ENCODE data around the gene SYN1.

The SYN1 gene

GRCh38 chrX:47634871-47635575 is 15.4 kb upstream of the SYN1 start:
- in situ Hi-C loops (cut with MboI; ENCODE audit: low sequenced_read_pairs), result no loop called here

GRCh38 chrX:47633689-47634590 is 14.3 kb upstream of the SYN1 start:
- in situ Hi-C loops (cut with MboI; ENCODE audit: low sequenced_read_pairs), result no loop called here

GRCh38 chrX:47632666-47633065 is 13.0 kb upstream of the SYN1 start:
- in situ Hi-C loops (cut with MboI; ENCODE audit: low sequenced_read_pairs), result no loop called here

GRCh38 chrX:47631676-47632075 is 12.0 kb upstream of the SYN1 start:
- in situ Hi-C loops (cut with MboI; ENCODE audit: low sequenced_read_pairs), result no loop called here

- in situ Hi-C loops (cut with MboI; ENCODE audit: low sequenced_read_pairs), result no loop called here
Measured at GRCh38 chrX:47629419-47630200, 10.0 kb upstream of the SYN1 start, which contains the start of gene CFP. TSS of gene CFP (minus strand) at chrX:47629930. CDS start at chrX:47629844, 86 bp downstream.

- in situ Hi-C loops (cut with MboI; ENCODE audit: low sequenced_read_pairs), result no loop called here
Measured at GRCh38 chrX:47628982-47629381, 9.3 kb upstream of the SYN1 start.

- in situ Hi-C loops (cut with MboI; ENCODE audit: low sequenced_read_pairs), result no loop called here
Measured at GRCh38 chrX:47625365-47625764, 5.7 kb upstream of the SYN1 start.

GRCh38 chrX:47623540-47624027 is 3.9 kb upstream of the SYN1 start:
- in situ Hi-C loops (cut with MboI; ENCODE audit: low sequenced_read_pairs), result no loop called here

GRCh38 chrX:47621851-47622250 is 2.2 kb upstream of the SYN1 start:
- in situ Hi-C loops (cut with MboI; ENCODE audit: low sequenced_read_pairs), result no loop called here

GRCh38 chrX:47620303-47620685 is 637 bp upstream of the SYN1 start:
- in situ Hi-C loops (cut with MboI; ENCODE audit: low sequenced_read_pairs), result no loop called here

- in situ Hi-C loops (cut with MboI; ENCODE audit: low sequenced_read_pairs), result no loop called here
Measured at GRCh38 chrX:47618923-47619485, 653 bp downstream of the SYN1 start.

GRCh38 chrX:47614618-47615017 is 5.0 kb downstream of the SYN1 start:
- in situ Hi-C loops (cut with MboI; ENCODE audit: low sequenced_read_pairs), result no loop called here

- in situ Hi-C loops (cut with MboI; ENCODE audit: low sequenced_read_pairs), result no loop called here
Measured at GRCh38 chrX:47613082-47613481, 6.6 kb downstream of the SYN1 start.

- in situ Hi-C loops (cut with MboI; ENCODE audit: low sequenced_read_pairs), result no loop called here
Measured at GRCh38 chrX:47612418-47612817, 7.2 kb downstream of the SYN1 start.

GRCh38 chrX:47611926-47612325 is 7.7 kb downstream of the SYN1 start:
- in situ Hi-C loops (cut with MboI; ENCODE audit: low sequenced_read_pairs), result no loop called here

GRCh38 chrX:47611489-47611888 is 8.2 kb downstream of the SYN1 start:
- in situ Hi-C loops (cut with MboI; ENCODE audit: low sequenced_read_pairs), result no loop called here

GRCh38 chrX:47610511-47610910 is 9.1 kb downstream of the SYN1 start:
- in situ Hi-C loops (cut with MboI; ENCODE audit: low sequenced_read_pairs), result no loop called here

- in situ Hi-C loops (cut with MboI; ENCODE audit: low sequenced_read_pairs), result no loop called here
Measured at GRCh38 chrX:47608130-47608810, 11.4 kb downstream of the SYN1 start.

GRCh38 chrX:47607091-47607490 is 12.6 kb downstream of the SYN1 start:
- in situ Hi-C loops (cut with MboI; ENCODE audit: low sequenced_read_pairs), result no loop called here

- in situ Hi-C loops (cut with MboI; ENCODE audit: low sequenced_read_pairs), result no loop called here
Measured at GRCh38 chrX:47605024-47605423, 14.6 kb downstream of the SYN1 start.
